ENCODE measurements around the gene CAMK1. TPM values are rescaled to one million over a fixed set of nuclear protein-coding genes. Genes with fewer than 3 reads are reported as not detected.

The CAMK1 gene
- total RNA-seq, 1 donor from 2014 or later: 7.1 TPM

DNA sequence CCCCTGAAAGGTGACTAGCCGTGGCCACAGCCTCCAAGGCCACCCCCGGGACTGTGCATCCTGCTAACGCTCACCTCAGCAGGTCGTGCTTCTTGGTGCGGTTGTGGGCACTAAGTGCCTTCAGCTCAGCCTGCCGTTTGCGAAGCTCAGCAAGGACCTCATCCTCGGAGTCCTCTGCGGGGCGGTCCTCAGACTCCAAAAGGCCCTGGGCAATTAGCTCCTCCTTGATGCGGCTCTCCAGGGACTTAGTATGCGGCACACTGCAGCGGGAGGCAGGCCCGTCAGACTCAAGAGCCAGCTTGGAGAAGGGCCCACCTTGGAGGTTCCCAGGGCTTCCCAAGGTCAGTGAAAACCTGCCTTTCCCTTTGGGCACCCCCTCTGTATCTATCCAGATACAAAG lies 14.2 kb upstream of the CAMK1 start:
- Histone ChIP-seq H3K4me1 (ENCODE audit: insufficient read depth, low read length) (peaks cover 1% of the 10 kb centered on the region), H3K9ac (ENCODE audit: low read length) (no peak overlapping the region), H2AFZ (ENCODE audit: low read depth, low read length) (no peak overlapping the region), H3K9me3 (ENCODE audit: insufficient read depth, low read depth, low read length) (no peaks in the 10 kb centered on the region), H3K4me3 (ENCODE audit: insufficient read depth, low read depth, low read length) (no peak overlapping the region), H3K27me3 (ENCODE audit: insufficient read depth, low read length) (no peaks in the 10 kb centered on the region), H3K36me3 (ENCODE audit: insufficient read depth, low read length) (peaks cover 31% of the 10 kb centered on the region), H3K27ac (ENCODE audit: low read depth, low read length) (no peak overlapping the region), H4K20me1 (ENCODE audit: insufficient read depth, low read length) (no peaks in the 10 kb centered on the region), H3K4me2 (ENCODE audit: low read length) (no peak overlapping the region), H3K79me2 (ENCODE audit: insufficient read depth, low read length) (no peaks in the 10 kb centered on the region)
- no peak overlapping the region for H3K4me3 Mint-ChIP-seq (ENCODE audit: unreplicated experiment)
- no peaks in the 10 kb centered on the region for H3K9me3 Mint-ChIP-seq (ENCODE audit: unreplicated experiment)
- no peak for FAIRE-seq
- peaks cover 24% of the 10 kb centered on the region for H3K36me3 Mint-ChIP-seq (ENCODE audit: low read depth, unreplicated experiment)
- DNase-seq (ENCODE audit: low read depth): no peak
- no peak for TF ChIP-seq EZH2 (IDR thresholded peaks at IDR 0.05; ENCODE audit: insufficient read depth, low read length)
- TF ChIP-seq, protein P1, sequence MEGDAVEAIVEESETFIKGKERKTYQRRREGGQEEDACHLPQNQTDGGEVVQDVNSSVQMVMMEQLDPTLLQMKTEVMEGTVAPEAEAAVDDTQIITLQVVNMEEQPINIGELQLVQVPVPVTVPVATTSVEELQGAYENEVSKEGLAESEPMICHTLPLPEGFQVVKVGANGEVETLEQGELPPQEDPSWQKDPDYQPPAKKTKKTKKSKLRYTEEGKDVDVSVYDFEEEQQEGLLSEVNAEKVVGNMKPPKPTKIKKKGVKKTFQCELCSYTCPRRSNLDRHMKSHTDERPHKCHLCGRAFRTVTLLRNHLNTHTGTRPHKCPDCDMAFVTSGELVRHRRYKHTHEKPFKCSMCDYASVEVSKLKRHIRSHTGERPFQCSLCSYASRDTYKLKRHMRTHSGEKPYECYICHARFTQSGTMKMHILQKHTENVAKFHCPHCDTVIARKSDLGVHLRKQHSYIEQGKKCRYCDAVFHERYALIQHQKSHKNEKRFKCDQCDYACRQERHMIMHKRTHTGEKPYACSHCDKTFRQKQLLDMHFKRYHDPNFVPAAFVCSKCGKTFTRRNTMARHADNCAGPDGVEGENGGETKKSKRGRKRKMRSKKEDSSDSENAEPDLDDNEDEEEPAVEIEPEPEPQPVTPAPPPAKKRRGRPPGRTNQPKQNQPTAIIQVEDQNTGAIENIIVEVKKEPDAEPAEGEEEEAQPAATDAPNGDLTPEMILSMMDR (IDR thresholded peaks at IDR 0.05; ENCODE audit: insufficient read depth, low read depth, low read length): no peak
- H3K27me3 Mint-ChIP-seq (ENCODE audit: low read depth, unreplicated experiment): no peaks in the 10 kb centered on the region
- peaks cover 28% of the 10 kb centered on the region for H3K4me1 Mint-ChIP-seq (ENCODE audit: low read depth, unreplicated experiment)
- no peak overlapping the region for H3K27ac Mint-ChIP-seq (ENCODE audit: unreplicated experiment)

DNA sequence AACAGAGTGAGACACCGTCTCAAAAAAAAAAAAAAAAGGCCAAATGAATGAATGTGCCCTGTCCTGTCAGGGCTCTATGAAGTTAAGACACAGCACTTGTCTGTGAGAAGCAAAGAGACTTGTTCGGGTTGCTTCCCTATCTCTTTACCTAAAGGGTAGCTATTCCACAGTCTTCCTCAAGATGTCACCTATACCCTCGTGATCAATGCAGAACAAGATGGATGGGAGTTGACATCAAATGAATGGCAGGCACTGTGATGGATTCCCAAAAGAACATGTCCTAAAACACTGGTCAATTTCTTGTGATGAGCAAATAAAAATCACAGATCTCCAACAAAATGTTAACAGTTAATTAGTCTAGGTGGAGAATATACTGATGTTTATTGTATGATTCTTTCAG lies 13.0 kb upstream of the CAMK1 start:
- peaks cover 12% of the 10 kb centered on the region for H3K4me1 ChIP-seq (ENCODE audit: insufficient read depth, low read length)
- peaks cover 31% of the 10 kb centered on the region for H3K36me3 ChIP-seq (ENCODE audit: insufficient read depth, low read length)
- peaks cover 22% of the 10 kb centered on the region for H3K36me3 Mint-ChIP-seq (ENCODE audit: low read depth, unreplicated experiment)
- TF ChIP-seq EZH2 (IDR thresholded peaks at IDR 0.05; ENCODE audit: insufficient read depth, low read length): no peak
- TF ChIP-seq, protein P1 (IDR thresholded peaks at IDR 0.05; ENCODE audit: insufficient read depth, low read depth, low read length): no peak
- H3K9ac ChIP-seq (ENCODE audit: low read length): no peak overlapping the region
- peaks cover 37% of the 10 kb centered on the region for H3K4me1 Mint-ChIP-seq (ENCODE audit: low read depth, unreplicated experiment)
- H3K9me3 ChIP-seq (ENCODE audit: insufficient read depth, low read depth, low read length): no peaks in the 10 kb centered on the region
- H3K4me2 ChIP-seq (ENCODE audit: low read length): no peak overlapping the region
- no peak overlapping the region for H3K4me3 ChIP-seq (ENCODE audit: insufficient read depth, low read depth, low read length)
- no peaks in the 10 kb centered on the region for H3K79me2 ChIP-seq (ENCODE audit: insufficient read depth, low read length)
- FAIRE-seq: no peak
- H3K27me3 ChIP-seq (ENCODE audit: insufficient read depth, low read length): no peaks in the 10 kb centered on the region
- no peaks in the 10 kb centered on the region for H3K9me3 Mint-ChIP-seq (ENCODE audit: unreplicated experiment)
- H3K27me3 Mint-ChIP-seq (ENCODE audit: low read depth, unreplicated experiment): no peaks in the 10 kb centered on the region
- no peak for DNase-seq (ENCODE audit: low read depth)
- no peak overlapping the region for H3K27ac Mint-ChIP-seq (ENCODE audit: unreplicated experiment)
- no peak overlapping the region for H3K4me3 Mint-ChIP-seq (ENCODE audit: unreplicated experiment)
- no peak overlapping the region for H2AFZ ChIP-seq (ENCODE audit: low read depth, low read length)
- no peaks in the 10 kb centered on the region for H4K20me1 ChIP-seq (ENCODE audit: insufficient read depth, low read length)
- no peak overlapping the region for H3K27ac ChIP-seq (ENCODE audit: low read depth, low read length)

DNA sequence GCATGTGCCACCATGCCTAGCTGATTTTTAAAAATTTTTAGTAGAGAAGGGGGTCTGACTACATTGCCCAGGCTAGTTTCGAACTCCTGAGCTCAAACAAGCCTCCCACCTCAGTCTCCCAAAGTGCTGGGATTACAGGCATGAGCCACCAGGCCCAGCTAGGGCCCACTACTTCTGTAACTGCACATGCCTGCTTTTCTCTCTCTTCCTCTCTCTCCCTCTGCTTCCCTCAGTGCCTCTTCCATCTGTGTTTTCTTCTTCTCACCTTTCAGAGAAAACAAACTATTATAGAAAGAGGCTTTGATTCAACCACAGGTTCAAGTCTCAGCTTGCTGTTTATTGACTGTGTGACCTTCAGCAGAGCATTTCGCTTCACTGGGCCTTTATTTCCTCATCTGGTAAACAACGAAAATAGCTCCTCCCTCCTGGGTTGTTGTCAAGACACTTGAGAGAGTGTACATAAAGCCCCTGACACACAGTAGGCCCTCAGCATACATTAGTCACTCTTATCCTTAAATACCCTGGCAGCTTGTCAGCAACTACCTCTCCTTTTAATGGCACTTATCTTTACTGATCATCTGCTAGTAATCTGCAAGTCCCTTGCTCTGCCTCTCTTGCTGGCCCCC lies 12.3 kb upstream of the CAMK1 start:
- Histone ChIP-seq H3K4me3 (ENCODE audit: insufficient read depth, low read depth, low read length) (no peak overlapping the region), H3K9ac (ENCODE audit: low read length) (no peak overlapping the region), H3K4me1 (ENCODE audit: insufficient read depth, low read length) (peaks cover 13% of the 10 kb centered on the region), H3K79me2 (ENCODE audit: insufficient read depth, low read length) (no peaks in the 10 kb centered on the region), H4K20me1 (ENCODE audit: insufficient read depth, low read length) (no peaks in the 10 kb centered on the region), H2AFZ (ENCODE audit: low read depth, low read length) (no peak overlapping the region), H3K4me2 (ENCODE audit: low read length) (no peak overlapping the region), H3K36me3 (ENCODE audit: insufficient read depth, low read length) (peaks cover 26% of the 10 kb centered on the region), H3K27ac (ENCODE audit: low read depth, low read length) (no peak overlapping the region), H3K9me3 (ENCODE audit: insufficient read depth, low read depth, low read length) (no peaks in the 10 kb centered on the region), H3K27me3 (ENCODE audit: insufficient read depth, low read length) (no peaks in the 10 kb centered on the region)
- FAIRE-seq (no peak), DNase-seq (ENCODE audit: low read depth) (no peak)
- Mint-ChIP-seq H3K4me3 (ENCODE audit: unreplicated experiment) (no peak overlapping the region), H3K27me3 (ENCODE audit: low read depth, unreplicated experiment) (no peaks in the 10 kb centered on the region), H3K4me1 (ENCODE audit: low read depth, unreplicated experiment) (peaks cover 34% of the 10 kb centered on the region), H3K36me3 (ENCODE audit: low read depth, unreplicated experiment) (peaks cover 19% of the 10 kb centered on the region), H3K9me3 (ENCODE audit: unreplicated experiment) (no peaks in the 10 kb centered on the region), H3K27ac (ENCODE audit: unreplicated experiment) (no peak overlapping the region)
- TF ChIP-seq, protein P1 (IDR thresholded peaks at IDR 0.05; ENCODE audit: insufficient read depth, low read depth, low read length): no peak
- TF ChIP-seq EZH2 (IDR thresholded peaks at IDR 0.05; ENCODE audit: insufficient read depth, low read length): no peak

Measured in astrocyte (in vitro differentiated cells and primary cell).